Endothelial cell of umbilical vein (primary cell): ENCODE data around the gene RPL23.

Experiments used
- CTCF ChIP-seq, 2 donors: IDR thresholded peaks; 1 replicate in 1 of 2; 2 replicates in 1 of 2; pipeline ENCODE4 v1.5.1; 2011; ENCODE audit warnings: low read length in 2 of 2, mild to moderate bottlenecking in 2 of 2, moderate library complexity in 2 of 2, control low read depth in 1 of 2, inconsistent platforms in 1 of 2, low read depth in 1 of 2; ENCODE audit not compliant: insufficient read depth in 1 of 2; ENCODE audit errors: extremely low read depth in 1 of 2
- JUN ChIP-seq: IDR thresholded peaks from 2 replicates; pipeline ENCODE4 v1.6.1; 2011; ENCODE audit warnings: borderline replicate concordance, low read depth; ENCODE audit not compliant: insufficient read length, insufficient read depth
- MYC ChIP-seq: IDR thresholded peaks from one replicate; pipeline ENCODE4 v1.6.1; 2011; ENCODE audit warnings: mild to moderate bottlenecking, low read depth, low read length
- POLR2A ChIP-seq: IDR thresholded peaks from 2 replicates; pipeline ENCODE4 v1.6.1; 2012; ENCODE audit warnings: low read depth, mild to moderate bottlenecking, control low read depth, low read length
- TF ChIP-seq, protein P1 (sequence below): IDR thresholded peaks from 2 replicates; pipeline ENCODE4 v1.6.1; 2011; ENCODE audit not compliant: insufficient read depth, insufficient read length

- TF ChIP-seq POLR2A, result peak; percentile 97
- no peak for TF ChIP-seq CTCF (IDR thresholded peaks at IDR 0.05; ENCODE audit: extremely low read depth in 1 of 2, insufficient read depth in 1 of 2, low read depth in 1 of 2, low read length in 2 of 2)
- TF ChIP-seq JUN, result peak; percentile 29
- TF ChIP-seq MYC, result peak; percentile 10
- TF ChIP-seq, protein P1, sequence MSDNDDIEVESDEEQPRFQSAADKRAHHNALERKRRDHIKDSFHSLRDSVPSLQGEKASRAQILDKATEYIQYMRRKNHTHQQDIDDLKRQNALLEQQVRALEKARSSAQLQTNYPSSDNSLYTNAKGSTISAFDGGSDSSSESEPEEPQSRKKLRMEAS, result peak; percentile 87
These were observed at the start of gene RPL23 for GRCh38 chr17:38853292-38854219.
